Osteocyte (in vitro differentiated cells): Measurements from ENCODE around the gene DUS2. TPM values are rescaled to one million over a fixed set of nuclear protein-coding genes. Genes with fewer than 3 reads are reported as not detected.

ENCODE experiments used
- DNase-seq: peaks from one replicate; pipeline ENCODE4 v3.0.0; 2021; ENCODE audit warnings: mixed read lengths; ENCODE audit not compliant: unreplicated experiment; ENCODE audit errors: extremely low spot score
- H3K27ac Mint-ChIP-seq: one replicate; pipeline ENCODE4 v1.8.0; 2021; ENCODE audit warnings: mild to moderate bottlenecking, mixed read lengths; ENCODE audit not compliant: unreplicated experiment
- H3K27me3 Mint-ChIP-seq: one replicate; pipeline ENCODE4 v1.8.0; 2021; ENCODE audit warnings: mixed read lengths; ENCODE audit not compliant: unreplicated experiment
- H3K36me3 Mint-ChIP-seq: one replicate; pipeline ENCODE4 v1.8.0; 2021; ENCODE audit warnings: mixed read lengths; ENCODE audit not compliant: unreplicated experiment
- H3K4me1 Mint-ChIP-seq: one replicate; pipeline ENCODE4 v1.8.0; 2021; ENCODE audit warnings: mixed read lengths; ENCODE audit not compliant: unreplicated experiment
- H3K4me3 Mint-ChIP-seq: one replicate; pipeline ENCODE4 v1.8.0; 2021; ENCODE audit warnings: mild to moderate bottlenecking, moderate library complexity, mixed read lengths; ENCODE audit not compliant: unreplicated experiment
- H3K9me3 Mint-ChIP-seq: one replicate; pipeline ENCODE4 v1.8.0; 2021; ENCODE audit warnings: mixed read lengths; ENCODE audit not compliant: unreplicated experiment
- total RNA-seq: library from RNA; stranded (reverse); gene quantifications from 2 replicates; pipeline ENCODE4 v1.2.1, GENCODE V29; 2021
- TF ChIP-seq, protein P1 (sequence below): fragments of 200-600 bp; sonication (generic); IDR thresholded peaks from 2 replicates; pipeline ENCODE4 v1.5.0; 2021; ENCODE audit warnings: antibody characterized with exemption, mild to moderate bottlenecking, moderate library complexity

DUS2 gene
- total RNA-seq, 1 donor from 2014 or later = 17.2 TPM

DNA sequence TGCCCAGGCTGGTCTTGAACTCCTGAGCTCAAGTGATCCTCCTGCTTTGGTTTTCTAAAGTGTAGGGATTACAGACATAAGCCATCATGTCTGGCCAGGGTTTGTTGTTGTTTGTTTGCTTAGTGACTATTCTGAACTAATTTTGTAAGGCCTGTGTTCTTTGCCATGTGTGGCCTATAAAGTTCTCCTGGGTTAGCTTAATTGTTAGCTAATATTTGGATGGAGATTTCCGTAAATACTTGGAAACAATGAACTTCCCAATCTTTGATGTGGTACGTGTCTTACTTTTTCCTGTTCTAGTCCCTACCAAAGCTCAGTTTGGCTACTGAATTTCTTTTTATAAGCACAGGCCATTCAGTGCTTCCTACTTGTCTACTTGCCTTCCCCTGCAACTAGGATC, 24.9 kb downstream of the DUS2 start:
- no peak overlapping the region for H3K4me3 Mint-ChIP-seq
- no peaks in the 10 kb centered on the region for H3K4me1 Mint-ChIP-seq
- no peak overlapping the region for H3K27ac Mint-ChIP-seq
- TF ChIP-seq, protein P1, sequence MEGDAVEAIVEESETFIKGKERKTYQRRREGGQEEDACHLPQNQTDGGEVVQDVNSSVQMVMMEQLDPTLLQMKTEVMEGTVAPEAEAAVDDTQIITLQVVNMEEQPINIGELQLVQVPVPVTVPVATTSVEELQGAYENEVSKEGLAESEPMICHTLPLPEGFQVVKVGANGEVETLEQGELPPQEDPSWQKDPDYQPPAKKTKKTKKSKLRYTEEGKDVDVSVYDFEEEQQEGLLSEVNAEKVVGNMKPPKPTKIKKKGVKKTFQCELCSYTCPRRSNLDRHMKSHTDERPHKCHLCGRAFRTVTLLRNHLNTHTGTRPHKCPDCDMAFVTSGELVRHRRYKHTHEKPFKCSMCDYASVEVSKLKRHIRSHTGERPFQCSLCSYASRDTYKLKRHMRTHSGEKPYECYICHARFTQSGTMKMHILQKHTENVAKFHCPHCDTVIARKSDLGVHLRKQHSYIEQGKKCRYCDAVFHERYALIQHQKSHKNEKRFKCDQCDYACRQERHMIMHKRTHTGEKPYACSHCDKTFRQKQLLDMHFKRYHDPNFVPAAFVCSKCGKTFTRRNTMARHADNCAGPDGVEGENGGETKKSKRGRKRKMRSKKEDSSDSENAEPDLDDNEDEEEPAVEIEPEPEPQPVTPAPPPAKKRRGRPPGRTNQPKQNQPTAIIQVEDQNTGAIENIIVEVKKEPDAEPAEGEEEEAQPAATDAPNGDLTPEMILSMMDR = no peak
- peaks cover 6% of the 10 kb centered on the region for H3K36me3 Mint-ChIP-seq
- H3K27me3 Mint-ChIP-seq = no peaks in the 10 kb centered on the region
- no peaks in the 10 kb centered on the region for H3K9me3 Mint-ChIP-seq
- no peak for DNase-seq

DNA sequence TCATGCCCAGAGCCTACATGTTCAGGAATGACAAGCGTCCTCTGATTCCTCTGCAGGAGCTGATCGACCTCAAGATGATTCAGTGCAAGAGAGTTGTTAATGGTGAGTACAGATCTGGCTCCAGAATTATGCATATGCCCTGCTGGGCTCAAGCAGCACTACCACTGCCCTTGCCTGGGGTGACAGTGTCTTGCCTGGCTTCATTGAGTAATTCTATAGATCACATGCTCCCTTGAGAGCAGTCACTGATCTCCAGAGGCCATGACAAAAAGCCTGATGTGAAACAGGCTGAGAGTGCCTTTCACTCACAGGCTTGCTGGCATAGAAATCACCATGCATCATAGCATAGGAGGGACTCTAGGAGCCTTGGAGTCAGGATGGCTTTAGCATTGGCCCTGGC, 26.4 kb downstream of the DUS2 start:
- Mint-ChIP-seq H3K27ac (no peak overlapping the region), H3K4me1 (no peaks in the 10 kb centered on the region), H3K27me3 (no peaks in the 10 kb centered on the region), H3K9me3 (no peaks in the 10 kb centered on the region), H3K4me3 (no peak overlapping the region), H3K36me3 (peaks cover 13% of the 10 kb centered on the region)
- TF ChIP-seq, protein P1 = no peak
- no peak for DNase-seq

DNA sequence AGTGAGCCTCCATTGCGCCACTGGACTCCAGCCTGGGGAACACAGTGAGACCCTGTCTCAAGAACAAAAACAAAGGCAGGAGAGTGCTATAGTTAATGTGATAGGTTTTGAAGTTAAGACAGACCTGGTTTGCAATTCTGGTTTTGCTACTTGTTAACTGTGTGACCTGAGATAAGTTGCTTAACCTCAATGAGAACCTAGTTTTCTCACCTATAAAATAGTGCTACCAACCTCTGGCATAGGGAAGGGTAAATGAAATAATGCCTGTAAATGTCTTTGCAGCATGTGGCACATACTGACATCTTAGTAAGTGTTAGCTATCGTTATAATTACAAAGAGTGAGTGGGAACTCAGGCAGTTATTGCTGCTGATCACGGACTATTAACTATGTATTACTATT, 32.3 kb downstream of the DUS2 start:
- TF ChIP-seq, protein P1 = no peak
- no peak overlapping the region for H3K4me3 Mint-ChIP-seq

DNA sequence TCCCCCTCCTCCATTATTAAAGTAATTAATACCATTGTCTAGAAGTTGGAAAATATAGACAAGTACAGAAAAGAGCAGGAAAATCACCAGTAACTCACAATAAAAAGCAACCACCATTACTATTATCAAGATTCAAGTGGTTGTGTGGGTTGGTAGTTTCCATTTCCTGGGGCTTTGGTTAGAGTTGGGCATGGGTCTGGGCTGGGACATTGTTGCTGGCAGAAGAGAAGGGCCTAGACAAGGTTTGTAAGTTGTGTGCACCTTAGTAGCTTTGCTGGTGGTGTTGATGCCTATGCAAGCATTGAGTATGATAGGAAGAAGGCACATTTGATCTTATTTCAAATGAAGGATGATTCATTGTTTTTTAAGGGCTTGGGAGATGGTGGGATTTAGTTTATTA, 36.7 kb downstream of the DUS2 start:
- TF ChIP-seq, protein P1 = no peak
- Mint-ChIP-seq H3K27me3 (no peaks in the 10 kb centered on the region), H3K9me3 (no peaks in the 10 kb centered on the region), H3K36me3 (peaks cover 9% of the 10 kb centered on the region), H3K4me3 (no peak overlapping the region), H3K27ac (no peak overlapping the region), H3K4me1 (peaks cover 11% of the 10 kb centered on the region)
- no peak for DNase-seq

More for the DNA sequence above, 32.3 kb downstream of the DUS2 start:
- no peak for DNase-seq
- H3K36me3 Mint-ChIP-seq = peaks cover 16% of the 10 kb centered on the region
- H3K27me3 Mint-ChIP-seq = no peaks in the 10 kb centered on the region
- H3K27ac Mint-ChIP-seq = no peak overlapping the region
- H3K4me1 Mint-ChIP-seq = no peaks in the 10 kb centered on the region
- no peaks in the 10 kb centered on the region for H3K9me3 Mint-ChIP-seq

DNA sequence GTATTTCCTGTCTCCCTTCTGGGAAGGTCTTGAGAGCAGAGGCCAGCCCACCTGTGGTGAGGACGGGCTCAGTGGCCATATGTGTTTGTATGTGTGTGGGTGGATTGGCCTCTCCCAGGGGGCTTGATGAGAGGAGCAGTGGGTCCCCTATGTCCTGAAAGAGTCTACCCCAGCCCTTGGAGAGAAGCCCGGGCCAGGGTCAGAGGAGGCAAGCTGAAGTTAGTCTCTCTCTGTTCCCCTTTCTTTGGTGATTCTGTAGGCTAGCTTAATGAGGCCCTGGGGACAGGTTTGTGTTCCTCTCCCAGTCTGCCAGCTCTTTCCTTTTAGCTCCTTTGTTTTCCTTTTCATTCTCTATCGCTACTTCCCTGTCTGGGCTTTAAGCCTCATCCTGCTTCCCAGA, 38.3 kb downstream of the DUS2 start:
- Mint-ChIP-seq H3K27ac (no peak overlapping the region), H3K27me3 (no peaks in the 10 kb centered on the region)
- DNase-seq = no peak

More for the DNA sequence above, 38.3 kb downstream of the DUS2 start:
- peaks cover 9% of the 10 kb centered on the region for H3K36me3 Mint-ChIP-seq
- no peaks in the 10 kb centered on the region for H3K9me3 Mint-ChIP-seq
- H3K4me3 Mint-ChIP-seq = no peak overlapping the region
- H3K4me1 Mint-ChIP-seq = peaks cover 27% of the 10 kb centered on the region
- TF ChIP-seq, protein P1 = no peak
